ENCODE measurements around the gene KNCN. TPM values are rescaled to one million over a fixed set of nuclear protein-coding genes. Genes with fewer than 3 reads are reported as not detected.

The KNCN gene
- polyA plus RNA-seq, 2 donors = not detected

DNA sequence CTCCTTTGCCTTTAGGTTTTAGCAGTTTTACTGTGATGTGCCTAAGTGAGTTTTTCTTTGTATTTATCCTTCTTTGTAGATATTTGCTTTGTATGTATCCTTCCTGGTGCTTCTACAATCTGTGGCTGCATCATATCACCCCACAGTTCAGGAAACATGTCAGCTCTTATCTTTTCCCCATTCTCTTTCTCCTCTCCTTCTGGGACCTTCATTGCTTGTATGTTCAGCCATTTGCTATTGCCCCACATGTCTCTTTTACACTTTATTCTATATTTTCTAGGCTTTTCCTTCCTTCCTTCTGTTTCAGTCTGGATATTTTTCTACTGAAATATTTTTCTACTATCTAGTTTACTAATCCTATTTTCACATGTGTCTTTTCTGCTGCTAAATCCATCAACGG is 14.9 kb downstream of the KNCN start:
- H3K9me3 ChIP-seq (ENCODE audit: control insufficient read depth in 2 of 2, insufficient read depth in 1 of 2, low read depth in 1 of 2, low read length in 1 of 2) = no peaks in the 10 kb centered on the region
- no peak overlapping the region for H3K27ac ChIP-seq (ENCODE audit: low read depth in 2 of 2, low read length in 1 of 2)
- WGBS, 2 donors = 91 to 94% methylated on average over 1 of the region's 1 CpG
- no peaks in the 10 kb centered on the region for H3K27me3 ChIP-seq (ENCODE audit: control insufficient read depth in 1 of 2, insufficient read depth in 2 of 2, low read length in 2 of 2)
- peaks cover 0 to 5% of the 10 kb centered on the region in 2 donors for H3K4me1 ChIP-seq (ENCODE audit: control insufficient read depth in 2 of 2, insufficient read depth in 2 of 2, low read length in 1 of 2)
- peaks cover 0 to 2% of the 10 kb centered on the region in 2 donors for H3K36me3 ChIP-seq (ENCODE audit: control insufficient read depth in 2 of 2, insufficient read depth in 2 of 2, low read length in 1 of 2)
- H3K4me3 ChIP-seq (ENCODE audit: low read depth in 1 of 2, low read length in 2 of 2) = no peak overlapping the region

DNA sequence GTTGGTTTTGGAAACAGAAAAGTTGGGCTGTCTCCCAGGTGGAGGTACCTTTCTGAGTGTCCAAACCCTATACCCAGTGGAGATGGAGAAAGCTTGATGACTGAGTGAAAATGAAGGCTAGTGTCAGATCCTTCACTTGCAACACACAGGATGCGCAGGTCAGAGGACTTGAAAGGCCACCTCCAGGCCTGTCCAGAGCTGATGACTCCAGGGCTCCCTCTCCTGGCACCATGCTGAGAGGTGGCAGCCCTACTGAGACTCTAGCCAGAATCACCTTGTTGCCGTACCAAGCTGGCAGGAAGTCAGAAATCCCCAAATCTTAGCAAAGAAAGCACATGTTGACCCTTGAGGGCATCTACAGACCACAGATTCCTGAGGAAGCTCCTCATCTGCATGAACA is 16.4 kb downstream of the KNCN start:
- no peaks in the 10 kb centered on the region for H3K27me3 ChIP-seq (ENCODE audit: control insufficient read depth in 1 of 2, insufficient read depth in 2 of 2, low read length in 2 of 2)

DNA sequence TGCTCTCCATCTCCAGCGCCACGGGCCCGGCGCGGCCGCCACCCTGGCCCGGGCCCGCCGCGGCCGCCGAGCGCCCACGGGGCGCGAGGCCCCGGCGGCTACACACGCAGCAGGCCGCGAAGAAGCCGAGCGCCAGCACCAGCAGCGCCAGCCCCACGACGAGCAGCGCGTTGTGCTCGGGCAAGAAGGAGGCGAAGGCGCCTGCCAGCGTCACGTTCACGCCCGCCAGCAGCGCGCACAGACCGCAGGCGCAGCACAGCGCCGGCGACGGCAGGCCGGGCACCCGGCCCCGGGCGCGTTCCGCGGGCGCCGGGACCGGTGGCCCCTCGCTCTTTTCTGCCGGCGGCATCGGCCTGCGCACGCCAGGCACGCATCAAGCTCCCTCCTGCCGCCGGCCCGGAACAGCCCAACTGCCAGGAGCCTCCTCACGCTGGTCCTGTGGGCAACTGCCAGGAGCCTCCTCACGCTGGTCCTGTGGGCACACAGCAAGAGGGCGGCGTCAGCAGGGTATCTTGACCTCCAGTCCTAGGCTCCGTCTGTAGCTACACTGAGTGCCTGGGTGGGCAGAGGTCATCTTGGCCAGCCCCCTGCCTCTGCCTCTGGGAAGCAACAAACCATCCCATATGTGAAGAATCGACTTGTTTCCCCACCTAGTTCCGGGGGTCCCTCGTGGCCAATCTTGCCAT is 18.1 kb downstream of the KNCN start:
- H3K27me3 ChIP-seq (ENCODE audit: control insufficient read depth in 1 of 2, insufficient read depth in 2 of 2, low read length in 2 of 2) = no peaks in the 10 kb centered on the region
- H3K4me1 ChIP-seq (ENCODE audit: control insufficient read depth in 2 of 2, insufficient read depth in 2 of 2, low read length in 1 of 2) = peaks cover 0 to 5% of the 10 kb centered on the region in 2 donors
- peaks cover 0 to under 1% of the 10 kb centered on the region in 2 donors for H3K36me3 ChIP-seq (ENCODE audit: control insufficient read depth in 2 of 2, insufficient read depth in 2 of 2, low read length in 1 of 2)
- H3K27ac ChIP-seq (ENCODE audit: low read depth in 2 of 2, low read length in 1 of 2) = peak overlapping the region; percentile 40 to 60
- no peaks in the 10 kb centered on the region for H3K9me3 ChIP-seq (ENCODE audit: control insufficient read depth in 2 of 2, insufficient read depth in 1 of 2, low read depth in 1 of 2, low read length in 1 of 2)
- peak overlapping the region; percentile 37 to 50 for H3K4me3 ChIP-seq (ENCODE audit: low read depth in 1 of 2, low read length in 2 of 2)
- WGBS, 2 donors = 4 to 7% methylated on average over 48 to 71 of the region's 71 CpGs

More for the DNA sequence above, 16.4 kb downstream of the KNCN start:
- peaks cover 0 to 5% of the 10 kb centered on the region in 2 donors for H3K4me1 ChIP-seq (ENCODE audit: control insufficient read depth in 2 of 2, insufficient read depth in 2 of 2, low read length in 1 of 2)
- no peak overlapping the region for H3K4me3 ChIP-seq (ENCODE audit: low read depth in 1 of 2, low read length in 2 of 2)
- peaks cover 0 to 2% of the 10 kb centered on the region in 2 donors for H3K36me3 ChIP-seq (ENCODE audit: control insufficient read depth in 2 of 2, insufficient read depth in 2 of 2, low read length in 1 of 2)
- no peak overlapping the region for H3K27ac ChIP-seq (ENCODE audit: low read depth in 2 of 2, low read length in 1 of 2)
- WGBS, 2 donors = 63 to 70% methylated on average over 2 of the region's 2 CpGs
- no peaks in the 10 kb centered on the region for H3K9me3 ChIP-seq (ENCODE audit: control insufficient read depth in 2 of 2, insufficient read depth in 1 of 2, low read depth in 1 of 2, low read length in 1 of 2)

DNA sequence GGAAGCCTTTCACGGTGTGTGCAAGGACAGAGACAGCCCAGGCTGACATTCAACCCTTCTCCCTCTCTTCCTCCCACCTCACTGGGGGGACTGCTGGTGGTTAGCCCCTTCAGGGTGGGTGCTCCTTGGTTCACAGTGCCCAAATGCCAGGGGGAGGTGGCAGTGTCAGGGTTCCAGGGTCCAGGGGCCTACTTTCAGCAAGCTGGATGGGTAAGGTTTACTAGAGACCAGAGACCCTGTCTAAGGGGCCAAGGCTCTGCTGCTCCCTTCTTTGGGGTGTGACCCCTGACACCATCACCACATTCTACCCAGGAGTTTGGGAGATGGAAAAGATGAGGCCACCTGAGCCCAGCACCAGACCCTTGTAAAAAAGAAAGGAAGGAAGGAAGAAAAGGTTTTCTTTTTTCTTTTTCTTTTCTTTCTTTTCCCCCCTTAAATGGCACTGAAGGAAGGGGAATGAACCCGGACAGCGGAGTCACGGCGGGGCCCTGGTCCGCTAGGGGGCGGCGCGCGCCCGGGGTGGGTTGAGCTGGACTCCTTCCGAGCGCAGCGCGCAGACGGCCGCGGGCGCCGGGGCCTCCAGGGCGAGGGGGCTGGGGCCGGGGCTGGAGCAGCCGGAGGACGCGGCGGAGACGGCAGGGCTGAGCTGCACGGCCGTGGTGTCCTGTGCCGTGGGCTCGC is 18.8 kb downstream of the KNCN start:
- Histone ChIP-seq H3K36me3 (ENCODE audit: control insufficient read depth in 2 of 2, insufficient read depth in 2 of 2, low read length in 1 of 2) (no peaks in the 10 kb centered on the region), H3K27ac (ENCODE audit: low read depth in 2 of 2, low read length in 1 of 2) (peak overlapping the region; percentile 40 to 60), H3K4me3 (ENCODE audit: low read depth in 1 of 2, low read length in 2 of 2) (peak overlapping the region; percentile 37 to 50), H3K4me1 (ENCODE audit: control insufficient read depth in 2 of 2, insufficient read depth in 2 of 2, low read length in 1 of 2) (peaks cover 0 to 5% of the 10 kb centered on the region in 2 donors), H3K27me3 (ENCODE audit: control insufficient read depth in 1 of 2, insufficient read depth in 2 of 2, low read length in 2 of 2) (no peaks in the 10 kb centered on the region), H3K9me3 (ENCODE audit: control insufficient read depth in 2 of 2, insufficient read depth in 1 of 2, low read depth in 1 of 2, low read length in 1 of 2) (no peaks in the 10 kb centered on the region)
- WGBS, 2 donors = 2% methylated on average over 26 to 31 of the region's 31 CpGs

DNA sequence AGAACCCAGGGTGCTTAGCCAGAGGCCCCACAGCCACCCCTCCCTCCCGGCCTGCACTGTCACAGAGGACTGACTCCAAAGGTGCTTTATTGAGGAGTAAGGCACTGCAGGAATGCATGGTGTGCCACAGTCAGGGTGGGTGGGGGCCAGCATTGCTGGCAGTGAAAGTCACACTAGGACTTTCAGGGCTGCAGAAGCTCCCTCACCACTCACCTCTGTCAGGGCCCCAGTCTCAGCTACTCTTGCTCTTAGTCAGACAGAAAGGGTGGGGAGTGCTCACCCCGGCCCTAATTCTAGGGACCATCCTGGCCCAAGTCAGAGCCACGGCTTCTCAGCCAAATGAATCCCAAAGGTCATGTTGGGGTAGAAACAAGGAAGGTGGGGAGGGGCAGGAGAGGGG is 19.4 kb downstream of the KNCN start:
- Histone ChIP-seq H3K36me3 (ENCODE audit: control insufficient read depth in 2 of 2, insufficient read depth in 2 of 2, low read length in 1 of 2) (no peaks in the 10 kb centered on the region), H3K9me3 (ENCODE audit: control insufficient read depth in 2 of 2, insufficient read depth in 1 of 2, low read depth in 1 of 2, low read length in 1 of 2) (no peaks in the 10 kb centered on the region), H3K4me3 (ENCODE audit: low read depth in 1 of 2, low read length in 2 of 2) (no peak overlapping the region), H3K4me1 (ENCODE audit: control insufficient read depth in 2 of 2, insufficient read depth in 2 of 2, low read length in 1 of 2) (peaks cover 0 to 5% of the 10 kb centered on the region in 2 donors), H3K27ac (ENCODE audit: low read depth in 2 of 2, low read length in 1 of 2) (no peak overlapping the region), H3K27me3 (ENCODE audit: control insufficient read depth in 1 of 2, insufficient read depth in 2 of 2, low read length in 2 of 2) (no peaks in the 10 kb centered on the region)
- WGBS, 2 donors = 72% methylated on average over 3 of the region's 3 CpGs

DNA sequence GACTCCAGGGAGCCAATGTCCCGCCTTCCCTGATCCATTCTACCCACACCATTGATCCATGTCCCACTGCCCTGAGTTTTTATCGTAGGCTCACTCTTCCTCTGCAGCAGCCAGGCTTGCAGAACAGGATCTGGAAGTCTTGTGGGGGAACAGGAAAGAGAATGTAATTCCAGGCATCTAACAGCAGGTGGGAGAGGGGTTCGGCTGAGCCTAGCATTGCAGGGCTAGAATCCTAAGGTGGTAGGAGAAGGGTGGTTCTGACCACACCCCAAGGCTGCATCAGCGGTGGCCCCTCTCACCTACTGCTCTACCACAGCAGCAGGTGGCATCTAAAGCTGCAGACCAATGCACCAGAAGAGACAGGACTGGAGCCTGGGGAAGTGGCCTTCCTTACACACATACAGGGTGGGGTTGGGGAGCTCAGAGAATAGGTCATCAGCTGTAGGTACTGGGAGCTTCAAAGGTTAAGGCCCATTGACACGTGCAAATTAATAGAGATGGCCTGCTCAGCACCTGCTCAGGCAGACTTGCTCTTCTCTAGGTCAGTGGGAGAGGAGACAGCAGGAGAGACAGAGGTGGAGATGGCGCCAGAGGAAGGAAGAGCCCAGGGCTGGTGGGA is 20.5 kb downstream of the KNCN start:
- H3K4me3 ChIP-seq (ENCODE audit: low read depth in 1 of 2, low read length in 2 of 2) = no peak overlapping the region
- 49 to 53% methylated on average over 6 of the region's 6 CpGs for WGBS, 2 donors
- no peaks in the 10 kb centered on the region for H3K36me3 ChIP-seq (ENCODE audit: control insufficient read depth in 2 of 2, insufficient read depth in 2 of 2, low read length in 1 of 2)
- H3K27me3 ChIP-seq (ENCODE audit: control insufficient read depth in 1 of 2, insufficient read depth in 2 of 2, low read length in 2 of 2) = no peaks in the 10 kb centered on the region
- peaks cover 0 to 5% of the 10 kb centered on the region in 2 donors for H3K4me1 ChIP-seq (ENCODE audit: control insufficient read depth in 2 of 2, insufficient read depth in 2 of 2, low read length in 1 of 2)
- no peaks in the 10 kb centered on the region for H3K9me3 ChIP-seq (ENCODE audit: control insufficient read depth in 2 of 2, insufficient read depth in 1 of 2, low read depth in 1 of 2, low read length in 1 of 2)
- H3K27ac ChIP-seq (ENCODE audit: low read depth in 2 of 2, low read length in 1 of 2) = no peak overlapping the region

DNA sequence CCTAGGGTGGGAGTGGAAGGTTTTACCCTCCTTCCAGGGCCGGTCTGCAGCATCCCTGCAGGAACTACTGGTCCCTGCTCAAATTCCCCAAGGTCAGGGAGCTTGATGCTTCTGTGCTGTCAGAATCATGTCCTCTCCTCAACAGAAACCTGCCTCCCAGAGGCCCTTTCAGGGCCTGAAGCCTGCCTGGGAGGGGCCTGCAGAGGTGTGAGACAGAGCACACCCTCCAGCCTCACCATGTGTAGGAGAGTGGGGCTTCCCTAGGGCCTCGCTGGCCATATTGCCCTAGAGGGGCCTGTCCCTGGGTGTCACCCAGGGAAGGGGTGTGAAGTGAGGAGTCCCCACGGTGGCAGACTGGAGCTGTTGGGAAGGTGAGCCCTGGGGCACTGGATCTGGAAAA is 21.1 kb downstream of the KNCN start:
- Histone ChIP-seq H3K9me3 (ENCODE audit: control insufficient read depth in 2 of 2, insufficient read depth in 1 of 2, low read depth in 1 of 2, low read length in 1 of 2) (no peaks in the 10 kb centered on the region), H3K27ac (ENCODE audit: low read depth in 2 of 2, low read length in 1 of 2) (no peak overlapping the region), H3K27me3 (ENCODE audit: control insufficient read depth in 1 of 2, insufficient read depth in 2 of 2, low read length in 2 of 2) (no peaks in the 10 kb centered on the region), H3K4me3 (ENCODE audit: low read depth in 1 of 2, low read length in 2 of 2) (no peak overlapping the region), H3K36me3 (ENCODE audit: control insufficient read depth in 2 of 2, insufficient read depth in 2 of 2, low read length in 1 of 2) (no peaks in the 10 kb centered on the region), H3K4me1 (ENCODE audit: control insufficient read depth in 2 of 2, insufficient read depth in 2 of 2, low read length in 1 of 2) (peaks cover 0 to 5% of the 10 kb centered on the region in 2 donors)
- WGBS, 2 donors = 65 to 80% methylated on average over 3 of the region's 3 CpGs

DNA sequence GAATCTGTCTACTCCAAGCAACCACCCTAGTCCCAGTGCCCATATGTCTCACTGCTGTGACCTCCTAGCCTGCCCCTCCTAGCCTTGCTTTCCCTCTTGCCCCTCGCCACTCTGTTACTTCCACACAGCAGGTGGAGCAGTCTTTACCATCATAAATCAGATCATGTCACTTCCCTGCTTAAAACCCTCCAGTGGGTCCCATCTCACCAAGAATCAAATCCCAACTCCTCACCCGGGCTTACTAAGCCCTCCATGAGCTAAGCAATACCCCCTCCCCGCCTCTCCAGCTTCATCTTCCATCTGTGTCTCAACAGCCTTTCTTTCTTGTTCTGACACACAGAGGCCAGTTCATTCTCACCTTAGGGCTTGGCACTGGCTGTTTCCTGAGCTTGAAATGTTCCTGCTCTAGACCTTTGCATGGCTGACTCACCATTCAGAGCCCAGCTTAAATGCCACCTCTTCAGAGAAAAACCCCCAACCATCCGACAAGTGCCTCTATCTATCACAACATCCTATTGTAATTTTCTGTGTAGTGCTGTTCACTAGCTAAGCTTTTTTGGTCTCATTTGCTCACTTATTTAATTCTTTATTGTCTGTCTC is 22.3 kb downstream of the KNCN start:
- WGBS, 2 donors = 34 to 42% methylated on average over 4 of the region's 4 CpGs
- Histone ChIP-seq H3K9me3 (ENCODE audit: control insufficient read depth in 2 of 2, insufficient read depth in 1 of 2, low read depth in 1 of 2, low read length in 1 of 2) (no peaks in the 10 kb centered on the region), H3K4me1 (ENCODE audit: control insufficient read depth in 2 of 2, insufficient read depth in 2 of 2, low read length in 1 of 2) (peaks cover 0 to 5% of the 10 kb centered on the region in 2 donors), H3K27ac (ENCODE audit: low read depth in 2 of 2, low read length in 1 of 2) (no peak overlapping the region), H3K36me3 (ENCODE audit: control insufficient read depth in 2 of 2, insufficient read depth in 2 of 2, low read length in 1 of 2) (no peaks in the 10 kb centered on the region), H3K4me3 (ENCODE audit: low read depth in 1 of 2, low read length in 2 of 2) (no peak overlapping the region), H3K27me3 (ENCODE audit: control insufficient read depth in 1 of 2, insufficient read depth in 2 of 2, low read length in 2 of 2) (no peaks in the 10 kb centered on the region)

DNA sequence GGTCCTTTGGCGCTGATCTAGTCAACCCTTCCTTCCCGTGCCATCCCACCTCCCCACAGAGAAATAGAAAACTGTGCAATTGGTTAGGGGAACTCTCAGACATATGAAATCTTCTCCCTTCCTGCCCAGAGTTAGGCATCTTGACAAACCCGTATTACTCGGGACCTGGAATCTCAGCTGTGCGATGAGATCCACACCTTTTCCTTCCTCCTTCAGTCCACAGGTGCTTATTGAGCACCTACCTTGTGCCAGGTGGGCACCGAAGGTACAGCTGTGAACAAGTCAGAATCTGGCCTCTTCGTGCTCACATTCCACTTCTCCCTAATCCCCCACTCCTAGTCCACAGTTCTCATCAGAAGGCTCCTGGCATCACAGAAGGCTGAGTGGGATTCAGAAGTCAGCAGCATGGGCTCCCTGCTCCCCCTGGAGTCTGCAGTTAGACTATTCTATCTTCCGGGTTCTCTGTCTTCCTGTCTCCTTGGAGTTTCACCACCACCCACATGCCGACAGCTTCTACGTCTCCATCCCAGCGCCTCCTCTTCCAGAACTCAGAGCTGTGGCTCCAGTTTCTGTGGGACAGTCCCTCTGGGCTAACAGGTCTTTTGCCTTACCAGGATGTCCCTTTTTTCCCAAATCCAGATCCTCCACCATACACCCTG is 23.0 kb downstream of the KNCN start:
- peaks cover 0 to 4% of the 10 kb centered on the region in 2 donors for H3K4me1 ChIP-seq (ENCODE audit: control insufficient read depth in 2 of 2, insufficient read depth in 2 of 2, low read length in 1 of 2)
- no peaks in the 10 kb centered on the region for H3K27me3 ChIP-seq (ENCODE audit: control insufficient read depth in 1 of 2, insufficient read depth in 2 of 2, low read length in 2 of 2)
- H3K36me3 ChIP-seq (ENCODE audit: control insufficient read depth in 2 of 2, insufficient read depth in 2 of 2, low read length in 1 of 2) = no peaks in the 10 kb centered on the region
- H3K9me3 ChIP-seq (ENCODE audit: control insufficient read depth in 2 of 2, insufficient read depth in 1 of 2, low read depth in 1 of 2, low read length in 1 of 2) = no peaks in the 10 kb centered on the region
- no peak overlapping the region for H3K4me3 ChIP-seq (ENCODE audit: low read depth in 1 of 2, low read length in 2 of 2)
- WGBS, 2 donors = 39 to 43% methylated on average over 11 of the region's 11 CpGs
- H3K27ac ChIP-seq (ENCODE audit: low read depth in 2 of 2, low read length in 1 of 2) = no peak overlapping the region

Measured in esophagus (tissue), 2 donors.